A549 (cell line): Measurements from ENCODE around the gene TCERG1L. TPM values are rescaled to one million over a fixed set of nuclear protein-coding genes. Genes with fewer than 3 reads are reported as not detected.

Source experiments
- ATAC-seq, 2 experiments: fragments of 200-7000 bp in 1 of 2; fragments of >200 bp in 1 of 2; cut with Nextera tagmentation in 1 of 2; cut with Tn5 transposase in 1 of 2; 3 replicates each; pipeline versions ENCODE4 v1.8.0 to v1.9.1; 2018 to 2020; ENCODE audit warnings: mild to moderate bottlenecking in 1 of 2, moderate library complexity in 1 of 2
- CTCF ChIA-PET: fragments of 300-600 bp; sonication (Branson Sonifier 250); formaldehyde crosslinking; extraction: SDS; loops from one replicate; lab custom pipeline; 2021; ENCODE audit warnings: antibody characterized with exemption, inconsistent platforms; lab: Yijun Ruan, JAX
- POLR2A ChIA-PET: fragments of 350-600 bp; formaldehyde crosslinking; extraction: SDS; loops from one replicate; lab custom pipeline; 2021; ENCODE audit warnings: antibody characterized with exemption, inconsistent platforms; lab: Yijun Ruan, JAX
- DNase-seq, 2 experiments: peaks; one replicate each; pipeline versions ENCODE4 v3.0.0 to v3.0.0-alpha.2; 2011 to 2016; ENCODE audit warnings: low read depth in 1 of 2, low spot score in 1 of 2
- FAIRE-seq: peaks from 2 replicates; lab custom pipeline; 2011; peaks lifted over from hg19 to GRCh38; lab: Jason Lieb, UNC
- H3K27ac ChIP-seq, 2 experiments: fragments of >200 bp; sonication (Bioruptor Twin); formaldehyde crosslinking; 3 replicates each; pipeline ENCODE4 v1.5.1; 2016 to 2017
- H3K4me1 ChIP-seq: fragments of >200 bp; sonication (Bioruptor Twin); formaldehyde crosslinking; 3 replicates; pipeline ENCODE4 v1.6.1; 2016
- H3K4me2 ChIP-seq: fragments of >200 bp; sonication (Bioruptor Twin); formaldehyde crosslinking; 3 replicates; pipeline ENCODE4 v1.6.1; 2016
- H3K4me3 ChIP-seq: fragments of >200 bp; sonication (Bioruptor Twin); formaldehyde crosslinking; 3 replicates; pipeline ENCODE4 v1.5.1; 2016
- H3K9me3 ChIP-seq: fragments of >200 bp; sonication (Bioruptor Twin); formaldehyde crosslinking; 3 replicates; pipeline ENCODE4 v1.6.1; 2016
- ATOH8 ChIP-seq: fragments of 250-450 bp; sonication (Bioruptor Pico); IDR thresholded peaks from 2 replicates; pipeline ENCODE4 v1.5.0; 2020; ENCODE audit warnings: low read depth, mild to moderate bottlenecking, moderate library complexity
- CBX2 ChIP-seq: fragments of 200-600 bp; sonication (generic); IDR thresholded peaks from 2 replicates; pipeline ENCODE4 v1.6.1; 2016; ENCODE audit warnings: low read depth, mild to moderate bottlenecking, borderline replicate concordance
- CHD4 ChIP-seq: fragments of 200-600 bp; sonication (generic); IDR thresholded peaks from 2 replicates; pipeline ENCODE4 v1.6.1; 2016; ENCODE audit warnings: antibody characterized with exemption, mild to moderate bottlenecking, borderline replicate concordance
- EHF ChIP-seq: fragments of 250-450 bp; sonication (Bioruptor Pico); IDR thresholded peaks from 2 replicates; pipeline ENCODE4 v1.5.0; 2020; ENCODE audit warnings: mild to moderate bottlenecking
- EHMT2 ChIP-seq: fragments of 200-600 bp; sonication (generic); IDR thresholded peaks from 2 replicates; pipeline ENCODE4 v1.6.1; 2016; ENCODE audit warnings: antibody characterized with exemption, low read depth, mild to moderate bottlenecking, moderate library complexity
- EP300 ChIP-seq, 2 experiments: fragments of >200 bp; sonication (Bioruptor Twin); formaldehyde crosslinking; IDR thresholded peaks; 2 replicates in 1 of 2; 3 replicates in 1 of 2; pipeline ENCODE4 v1.6.1; 2016 to 2017
- FOSL2 ChIP-seq, 2 experiments: fragments of 450-650 bp in 1 of 2; fragments of >200 bp in 1 of 2; sonication (Bioruptor Twin) in 1 of 2; formaldehyde crosslinking; IDR thresholded peaks; 2 replicates each; pipeline versions ENCODE4 v1.5.0 to v1.6.1; 2016 to 2020; ENCODE audit warnings: mild to moderate bottlenecking in 1 of 2, moderate library complexity in 1 of 2
- GATA3 ChIP-seq: IDR thresholded peaks from 2 replicates; pipeline ENCODE4 v1.6.1; 2012; ENCODE audit warnings: borderline replicate concordance
- HEYL ChIP-seq: fragments of 250-450 bp; sonication (Bioruptor Pico); IDR thresholded peaks from 2 replicates; pipeline ENCODE4 v1.8.0; 2021; ENCODE audit warnings: mild to moderate bottlenecking, moderate library complexity
- HMGXB4 ChIP-seq: fragments of 250-450 bp; sonication (Bioruptor Pico); IDR thresholded peaks from 2 replicates; pipeline ENCODE4 v1.5.0; 2021; ENCODE audit warnings: mild to moderate bottlenecking, moderate library complexity, borderline replicate concordance
- HOXB13 ChIP-seq: fragments of 250-450 bp; sonication (Bioruptor Pico); IDR thresholded peaks from 2 replicates; pipeline ENCODE4 v1.5.0; 2020; ENCODE audit warnings: low read depth, mild to moderate bottlenecking, moderate library complexity
- KDM1A ChIP-seq: fragments of 200-600 bp; sonication (generic); IDR thresholded peaks from 2 replicates; pipeline ENCODE4 v1.6.1; 2016; ENCODE audit warnings: low read depth, mild to moderate bottlenecking
- NFE2L2 ChIP-seq: fragments of 150-350 bp; conservative IDR thresholded peaks from 2 replicates; pipeline ENCODE4 v1.6.1; 2014; ENCODE audit warnings: low read length
- NR3C1 ChIP-seq: fragments of >200 bp; sonication (Bioruptor Twin); formaldehyde crosslinking; IDR thresholded peaks from 3 replicates; pipeline ENCODE4 v1.6.1; 2017
- PBX3 ChIP-seq: IDR thresholded peaks from 2 replicates; pipeline ENCODE4 v1.6.1; 2012
- PHF8 ChIP-seq: fragments of 200-600 bp; sonication (generic); IDR thresholded peaks from 2 replicates; pipeline ENCODE4 v1.6.1; 2016; ENCODE audit warnings: low read depth, mild to moderate bottlenecking, antibody characterized with exemption, moderate library complexity, borderline replicate concordance
- RAD21 ChIP-seq, 2 experiments: fragments of >200 bp in 1 of 2; sonication (Bioruptor Twin) in 1 of 2; formaldehyde crosslinking in 1 of 2; IDR thresholded peaks in 1 of 2; conservative IDR thresholded peaks in 1 of 2; 2 replicates in 1 of 2; 3 replicates in 1 of 2; pipeline ENCODE4 v1.6.1; 2012 to 2018; ENCODE audit warnings: inconsistent platforms in 1 of 2
- SMC3 ChIP-seq: fragments of >200 bp; sonication (Bioruptor Twin); formaldehyde crosslinking; IDR thresholded peaks from 3 replicates; pipeline ENCODE4 v1.6.1; 2018; ENCODE audit warnings: inconsistent platforms
- TFCP2L1 ChIP-seq: fragments of 250-450 bp; sonication (Bioruptor Pico); IDR thresholded peaks from 2 replicates; pipeline ENCODE4 v1.5.0; 2021; ENCODE audit warnings: mild to moderate bottlenecking
- TP53 ChIP-seq: fragments of 250-450 bp; sonication (Bioruptor Pico); IDR thresholded peaks from 2 replicates; pipeline ENCODE4 v1.5.0; 2021; ENCODE audit warnings: mild to moderate bottlenecking, moderate library complexity
- ZC3H11A ChIP-seq: fragments of 450-650 bp; IDR thresholded peaks from 2 replicates; pipeline ENCODE4 v1.6.1; 2014; ENCODE audit warnings: antibody characterized with exemption, mild to moderate bottlenecking
- ZFP36 ChIP-seq: fragments of 450-650 bp; IDR thresholded peaks from 2 replicates; pipeline ENCODE4 v1.6.1; 2014; ENCODE audit warnings: borderline replicate concordance; ENCODE audit not compliant: partially characterized antibody
- WGBS: methylation state at CpG from one replicate; pipeline ENCODE4 v1.1.6; 2017; ENCODE audit errors: missing lambda C conversion rate; 5-methylcytosine and 5-hydroxymethylcytosine counted together
- polyA plus RNA-seq, 4 experiments: library from polyadenylated mRNA; depleted of rRNA in 3 of 4; stranded (reverse); fragments of >200 nt; fragmentation: RNase III in 1 of 4; extraction: RNeasy Plus Mini Kit Qiagen cat#74134 plus additional on column Dnase treatment in 1 of 4; gene quantifications; 2 replicates in 3 of 4; 3 replicates in 1 of 4; pipeline ENCODE4 v1.2.3, GENCODE V29; 2011 to 2017
- TF ChIP-seq, protein P1 (sequence below): fragments of 150-350 bp; IDR thresholded peaks from 2 replicates; pipeline ENCODE4 v1.6.1; 2014; ENCODE audit warnings: low read depth, mild to moderate bottlenecking, low read length
- TF ChIP-seq, protein P2 (sequence below): fragments of >200 bp; sonication (Bioruptor Twin); formaldehyde crosslinking; IDR thresholded peaks from 3 replicates; pipeline ENCODE4 v1.5.1; 2016

The TCERG1L gene
- polyA plus RNA-seq, 2 of the 4 experiments (the other 2 are of a cell fraction): not detected

GRCh38 chr10:131211965-131212619 lies 99.4 kb downstream of the TCERG1L start:
- FAIRE-seq (no peak), ATAC-seq (no peak), DNase-seq (no peak)
- H3K9me3 ChIP-seq: no peaks in the 10 kb centered on the region
- ChIA-PET POLR2A (no interaction called here), CTCF (no interaction called here)
- no peaks in the 10 kb centered on the region for H3K4me1 ChIP-seq
- H3K4me2 ChIP-seq: no peak overlapping the region
- no peak overlapping the region for H3K4me3 ChIP-seq
- no peak overlapping the region for H3K27ac ChIP-seq
- 24% methylated on average over 2 of the region's 2 CpGs for WGBS
- no peak for TF ChIP-seq ATOH8 (CRISPR knock-in tag)
- TF ChIP-seq HMGXB4 (CRISPR knock-in tag): no peak
- no peak for TF ChIP-seq RAD21 (conservative IDR thresholded peaks at IDR 0.05 in 1 of 2, IDR thresholded peaks at IDR 0.05 in 1 of 2)
- TF ChIP-seq EP300 (IDR thresholded peaks at IDR 0.05): no peak
- TF ChIP-seq NR3C1: no peak
- TF ChIP-seq SMC3: no peak
- TF ChIP-seq KDM1A: no peak
- TF ChIP-seq PHF8: no peak
- TF ChIP-seq, protein P1, sequence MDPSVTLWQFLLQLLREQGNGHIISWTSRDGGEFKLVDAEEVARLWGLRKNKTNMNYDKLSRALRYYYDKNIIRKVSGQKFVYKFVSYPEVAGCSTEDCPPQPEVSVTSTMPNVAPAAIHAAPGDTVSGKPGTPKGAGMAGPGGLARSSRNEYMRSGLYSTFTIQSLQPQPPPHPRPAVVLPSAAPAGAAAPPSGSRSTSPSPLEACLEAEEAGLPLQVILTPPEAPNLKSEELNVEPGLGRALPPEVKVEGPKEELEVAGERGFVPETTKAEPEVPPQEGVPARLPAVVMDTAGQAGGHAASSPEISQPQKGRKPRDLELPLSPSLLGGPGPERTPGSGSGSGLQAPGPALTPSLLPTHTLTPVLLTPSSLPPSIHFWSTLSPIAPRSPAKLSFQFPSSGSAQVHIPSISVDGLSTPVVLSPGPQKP: no peak

GRCh38 chr10:131211559-131211958 lies 100.0 kb downstream of the TCERG1L start:
- POLR2A ChIA-PET: no interaction called here
- WGBS: 42% methylated on average over 9 of the region's 9 CpGs

More at GRCh38 chr10:131211559-131211958, 100.0 kb downstream of the TCERG1L start:
- CTCF ChIA-PET: no interaction called here
- TF ChIP-seq ATOH8 (CRISPR knock-in tag) (no peak), EP300 (IDR thresholded peaks at IDR 0.05) (no peak), HEYL (CRISPR knock-in tag) (no peak), RAD21 (conservative IDR thresholded peaks at IDR 0.05 in 1 of 2, IDR thresholded peaks at IDR 0.05 in 1 of 2) (no peak), GATA3 (no peak), TP53 (no peak), EHMT2 (no peak), PBX3 (no peak), EHF (CRISPR knock-in tag) (no peak), ZFP36 (no peak), TFCP2L1 (CRISPR knock-in tag) (no peak), HMGXB4 (CRISPR knock-in tag) (no peak), CBX2 (no peak), NFE2L2 (no peak), ZC3H11A (no peak), CHD4 (no peak), FOSL2 (IDR thresholded peaks at IDR 0.05) (no peak), FOSL2 (CRISPR knock-in tag; IDR thresholded peaks at IDR 0.05) (no peak), HOXB13 (no peak)
- TF ChIP-seq, protein P2, sequence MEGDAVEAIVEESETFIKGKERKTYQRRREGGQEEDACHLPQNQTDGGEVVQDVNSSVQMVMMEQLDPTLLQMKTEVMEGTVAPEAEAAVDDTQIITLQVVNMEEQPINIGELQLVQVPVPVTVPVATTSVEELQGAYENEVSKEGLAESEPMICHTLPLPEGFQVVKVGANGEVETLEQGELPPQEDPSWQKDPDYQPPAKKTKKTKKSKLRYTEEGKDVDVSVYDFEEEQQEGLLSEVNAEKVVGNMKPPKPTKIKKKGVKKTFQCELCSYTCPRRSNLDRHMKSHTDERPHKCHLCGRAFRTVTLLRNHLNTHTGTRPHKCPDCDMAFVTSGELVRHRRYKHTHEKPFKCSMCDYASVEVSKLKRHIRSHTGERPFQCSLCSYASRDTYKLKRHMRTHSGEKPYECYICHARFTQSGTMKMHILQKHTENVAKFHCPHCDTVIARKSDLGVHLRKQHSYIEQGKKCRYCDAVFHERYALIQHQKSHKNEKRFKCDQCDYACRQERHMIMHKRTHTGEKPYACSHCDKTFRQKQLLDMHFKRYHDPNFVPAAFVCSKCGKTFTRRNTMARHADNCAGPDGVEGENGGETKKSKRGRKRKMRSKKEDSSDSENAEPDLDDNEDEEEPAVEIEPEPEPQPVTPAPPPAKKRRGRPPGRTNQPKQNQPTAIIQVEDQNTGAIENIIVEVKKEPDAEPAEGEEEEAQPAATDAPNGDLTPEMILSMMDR: no peak
- TF ChIP-seq, protein P1: no peak
- Histone ChIP-seq H3K4me2 (no peak overlapping the region), H3K27ac (no peak overlapping the region), H3K9me3 (no peaks in the 10 kb centered on the region), H3K4me1 (no peaks in the 10 kb centered on the region), H3K4me3 (no peak overlapping the region)
- no peak for ATAC-seq
- DNase-seq: no peak
- no peak for FAIRE-seq
